ENCODE data around the gene RHPN2.
"Not testable (repeated sequence)": the region's sequence is repeated elsewhere in the genome, so short reads cannot be mapped to it uniquely, and the experiment has no call there.

The RHPN2 gene

GRCh38 chr19:33032218-33032781 lies 32.4 kb downstream of the RHPN2 start:
- TF ChIP-seq CTBP1 (IDR thresholded peaks at IDR 0.05; ENCODE audit: borderline replicate concordance) (no peak), FOXK2 (IDR thresholded peaks at IDR 0.05) (no peak), PKNOX1 (IDR thresholded peaks at IDR 0.05) (no peak), NFRKB (IDR thresholded peaks at IDR 0.05) (no peak), BHLHE40 (IDR thresholded peaks at IDR 0.05; ENCODE audit: borderline replicate concordance) (no peak), SUZ12 (IDR thresholded peaks at IDR 0.05) (no peak), HDGF (IDR thresholded peaks at IDR 0.05; ENCODE audit: borderline replicate concordance) (no peak), SP1 (IDR thresholded peaks at IDR 0.05) (no peak), ARNT (IDR thresholded peaks at IDR 0.05) (no peak), LEF1 (IDR thresholded peaks at IDR 0.05; ENCODE audit: borderline replicate concordance) (no peak), FOXA1 (IDR thresholded peaks at IDR 0.05) (no peak)
- CTCF ChIA-PET, result interaction anchor here (1.1 kb wide), 1 partner anchor 16 kb away, joined by 3 read pairs; no protein-coding TSS in a partner anchor
- POLR2A ChIA-PET, result no interaction called here
- no peak for DNase-seq (ENCODE audit: extremely low spot score)

- no peak for DNase-seq (ENCODE audit: extremely low spot score)
- CTCF ChIA-PET, result no interaction called here
- TF ChIP-seq BHLHE40 (IDR thresholded peaks at IDR 0.05; ENCODE audit: borderline replicate concordance) (no peak), FOXA1 (IDR thresholded peaks at IDR 0.05) (no peak), FOXK2 (IDR thresholded peaks at IDR 0.05) (no peak), TARDBP (IDR thresholded peaks at IDR 0.05) (no peak), ARNT (IDR thresholded peaks at IDR 0.05) (no peak), L3MBTL2 (conservative IDR thresholded peaks at IDR 0.05) (no peak), FOXM1 (IDR thresholded peaks at IDR 0.05; ENCODE audit: borderline replicate concordance) (no peak), CTBP1 (IDR thresholded peaks at IDR 0.05; ENCODE audit: borderline replicate concordance) (no peak), PKNOX1 (IDR thresholded peaks at IDR 0.05) (no peak), LEF1 (IDR thresholded peaks at IDR 0.05; ENCODE audit: borderline replicate concordance) (no peak), ELF4 (IDR thresholded peaks at IDR 0.05) (no peak), HDGF (IDR thresholded peaks at IDR 0.05; ENCODE audit: borderline replicate concordance) (no peak), SP1 (IDR thresholded peaks at IDR 0.05) (no peak), NFRKB (IDR thresholded peaks at IDR 0.05) (no peak), SUZ12 (IDR thresholded peaks at IDR 0.05) (no peak), ZNF384 (IDR thresholded peaks at IDR 0.05) (no peak)
- POLR2A ChIA-PET, result no interaction called here
Observed at GRCh38 chr19:33029746-33030303, 34.9 kb downstream of the RHPN2 start.

GRCh38 chr19:33026602-33027001 lies 38.1 kb downstream of the RHPN2 start:
- POLR2A ChIA-PET; CTCF ChIA-PET; DNase-seq (ENCODE audit: extremely low spot score): not testable (repeated sequence)

GRCh38 chr19:33025468-33026238 lies 39.0 kb downstream of the RHPN2 start:
- DNase-seq (ENCODE audit: extremely low spot score); POLR2A ChIA-PET; CTCF ChIA-PET: not testable (repeated sequence)

- CTCF ChIA-PET, result no interaction called here
- POLR2A ChIA-PET, result no interaction called here
- no peak for DNase-seq (ENCODE audit: extremely low spot score)
- TF ChIP-seq FOXA1 (IDR thresholded peaks at IDR 0.05), result no peak
- no peak for TF ChIP-seq PKNOX1 (IDR thresholded peaks at IDR 0.05)
- TF ChIP-seq SP1 (IDR thresholded peaks at IDR 0.05), result no peak
- no peak for TF ChIP-seq L3MBTL2 (conservative IDR thresholded peaks at IDR 0.05)
- TF ChIP-seq ARNT (IDR thresholded peaks at IDR 0.05), result no peak
- TF ChIP-seq HDGF (IDR thresholded peaks at IDR 0.05; ENCODE audit: borderline replicate concordance), result no peak
- no peak for TF ChIP-seq TARDBP (IDR thresholded peaks at IDR 0.05)
- no peak for TF ChIP-seq ELF4 (IDR thresholded peaks at IDR 0.05)
- TF ChIP-seq FOXK2 (IDR thresholded peaks at IDR 0.05), result no peak
Observed at GRCh38 chr19:33024398-33024797, 40.3 kb downstream of the RHPN2 start.

- TF ChIP-seq SUZ12 (IDR thresholded peaks at IDR 0.05), result no peak
- no peak for TF ChIP-seq SP1 (IDR thresholded peaks at IDR 0.05)
- TF ChIP-seq BHLHE40 (IDR thresholded peaks at IDR 0.05; ENCODE audit: borderline replicate concordance), result no peak
- TF ChIP-seq FOXA1 (IDR thresholded peaks at IDR 0.05), result no peak
- TF ChIP-seq HDGF (IDR thresholded peaks at IDR 0.05; ENCODE audit: borderline replicate concordance), result no peak
- no peak for TF ChIP-seq ELF4 (IDR thresholded peaks at IDR 0.05)
- no peak for TF ChIP-seq FOXM1 (IDR thresholded peaks at IDR 0.05; ENCODE audit: borderline replicate concordance)
- no peak for TF ChIP-seq ARNT (IDR thresholded peaks at IDR 0.05)
- TF ChIP-seq FOXK2 (IDR thresholded peaks at IDR 0.05), result no peak
- no peak for TF ChIP-seq LEF1 (IDR thresholded peaks at IDR 0.05; ENCODE audit: borderline replicate concordance)
- no peak for TF ChIP-seq NFRKB (IDR thresholded peaks at IDR 0.05)
- TF ChIP-seq L3MBTL2 (conservative IDR thresholded peaks at IDR 0.05), result no peak
- TF ChIP-seq PKNOX1 (IDR thresholded peaks at IDR 0.05), result no peak
- no peak for TF ChIP-seq CTBP1 (IDR thresholded peaks at IDR 0.05; ENCODE audit: borderline replicate concordance)
- no peak for TF ChIP-seq ZNF384 (IDR thresholded peaks at IDR 0.05)
- no peak for TF ChIP-seq TARDBP (IDR thresholded peaks at IDR 0.05)
- no peak for DNase-seq (ENCODE audit: extremely low spot score)
- CTCF ChIA-PET, result no interaction called here
- POLR2A ChIA-PET, result no interaction called here
Observed at GRCh38 chr19:33022472-33023116, 42.1 kb downstream of the RHPN2 start.

- POLR2A ChIA-PET; CTCF ChIA-PET; DNase-seq (ENCODE audit: extremely low spot score): not testable (repeated sequence)
Observed at GRCh38 chr19:33010891-33011290, 53.8 kb downstream of the RHPN2 start.
